DND-41 (cell line): ENCODE data around the gene COL23A1.

Source experiments
- ATAC-seq: fragments of 200-7000 bp; cut with Tn5 transposase; 3 replicates; pipeline ENCODE4 v1.9.1; 2021; ENCODE audit warnings: low read depth; ENCODE audit not compliant: insufficient read depth
- DNase-seq: peaks from one replicate; pipeline ENCODE4 v3.0.0-alpha.2; 2020
- H2AFZ ChIP-seq: 2 replicates; pipeline ENCODE4 v1.6.0; 2012; ENCODE audit warnings: low read depth, low read length
- H3K27ac ChIP-seq: 2 replicates; pipeline ENCODE4 v1.5.1; 2012; ENCODE audit warnings: low read length, inconsistent platforms
- H3K27me3 ChIP-seq: fragments of 200-600 bp; sonication (generic); 2 replicates; pipeline ENCODE4 v1.6.0; 2012; ENCODE audit warnings: low read length, mild to moderate bottlenecking, inconsistent platforms; ENCODE audit not compliant: insufficient read depth, poor library complexity
- H3K36me3 ChIP-seq: 2 replicates; pipeline ENCODE4 v1.5.1; 2012; ENCODE audit warnings: low read length, inconsistent platforms; ENCODE audit not compliant: insufficient read depth
- H3K4me1 ChIP-seq: 2 replicates; pipeline ENCODE4 v1.5.1; 2012; ENCODE audit warnings: mild to moderate bottlenecking, low read length; ENCODE audit not compliant: insufficient read depth
- H3K4me2 ChIP-seq: 2 replicates; pipeline ENCODE4 v1.6.0; 2012; ENCODE audit warnings: mild to moderate bottlenecking, moderate library complexity, low read length, inconsistent platforms; ENCODE audit not compliant: insufficient read depth
- H3K4me3 ChIP-seq, 2 experiments: fragments of 200-600 bp in 1 of 2; shearing (Covaris generic) in 1 of 2; 2 replicates each; pipeline ENCODE4 v1.5.1; 2012 to 2016; ENCODE audit warnings: inconsistent platforms in 2 of 2, low read length in 2 of 2, mild to moderate bottlenecking in 2 of 2, low read depth in 1 of 2, moderate library complexity in 1 of 2
- H3K79me2 ChIP-seq: 2 replicates; pipeline ENCODE4 v1.6.0; 2012; ENCODE audit warnings: low read length, inconsistent platforms; ENCODE audit not compliant: insufficient read depth
- H3K9ac ChIP-seq: 2 replicates; pipeline ENCODE4 v1.6.0; 2012; ENCODE audit warnings: low read depth, mild to moderate bottlenecking, inconsistent platforms, low read length, moderate library complexity
- H3K9me3 ChIP-seq: 2 replicates; pipeline ENCODE4 v1.5.1; 2012; ENCODE audit warnings: low read length, moderate library complexity, mild to moderate bottlenecking, inconsistent platforms; ENCODE audit not compliant: insufficient read depth, severe bottlenecking
- H4K20me1 ChIP-seq: 2 replicates; pipeline ENCODE4 v1.6.0; 2012; ENCODE audit warnings: low read length; ENCODE audit not compliant: insufficient read depth
- EZH2 ChIP-seq: IDR thresholded peaks from 3 replicates; pipeline ENCODE4 v1.6.1; 2012; ENCODE audit warnings: borderline replicate concordance, low read depth, mild to moderate bottlenecking, moderate library complexity, low read length, inconsistent platforms; ENCODE audit not compliant: severe bottlenecking
- TF ChIP-seq, protein P1 (sequence below): IDR thresholded peaks from 2 replicates; pipeline ENCODE4 v1.5.1; 2012; ENCODE audit warnings: borderline replicate concordance, low read length, moderate library complexity, mild to moderate bottlenecking; ENCODE audit not compliant: poor library complexity, severe bottlenecking; ENCODE audit errors: extremely low read depth

The COL23A1 gene

DNA sequence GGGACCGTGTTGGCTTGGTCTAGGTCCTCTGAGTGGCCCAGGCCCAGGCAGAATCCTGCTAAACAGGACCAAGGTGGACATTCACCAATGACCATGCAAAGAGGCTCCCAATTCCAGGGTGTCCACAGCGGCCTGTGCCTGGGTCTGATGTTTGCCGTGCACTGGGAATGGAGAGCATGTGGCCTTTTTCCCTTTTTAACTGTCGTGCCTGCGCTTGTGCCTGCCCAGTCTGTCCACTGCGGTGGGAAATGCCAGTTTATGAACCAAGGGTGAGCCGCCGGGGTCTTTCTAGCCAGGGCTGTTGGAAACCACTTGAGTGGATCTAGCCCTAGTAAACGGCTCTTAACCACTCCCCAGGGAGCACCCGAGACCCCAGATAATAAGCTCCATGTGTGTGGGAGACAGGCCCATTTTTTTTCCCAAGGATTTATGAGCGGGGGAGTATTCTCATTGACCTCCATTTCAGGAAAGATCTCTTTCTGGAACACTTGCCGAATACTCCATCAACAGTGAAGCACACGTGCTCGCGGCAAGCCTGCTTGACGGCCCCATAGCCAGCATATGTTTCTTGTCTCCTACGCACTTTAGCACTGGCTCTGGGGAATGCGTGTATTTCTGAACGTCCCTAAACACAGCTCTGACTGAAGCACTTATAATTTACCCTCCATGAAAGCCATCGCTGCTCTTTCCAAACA, 264.4 kb downstream of the COL23A1 start:
- Histone ChIP-seq H3K27ac (no peak overlapping the region), H3K27me3 (no peaks in the 10 kb centered on the region), H3K4me2 (no peak overlapping the region), H3K9me3 (no peaks in the 10 kb centered on the region), H3K4me1 (peaks cover 4% of the 10 kb centered on the region; the same call in 1 of the 2 replicates), H4K20me1 (no peaks in the 10 kb centered on the region), H3K4me3 (no peak overlapping the region), H2AFZ (no peak overlapping the region), H3K36me3 (no peaks in the 10 kb centered on the region), H3K9ac (no peak overlapping the region), H3K79me2 (no peaks in the 10 kb centered on the region)
- no peak for TF ChIP-seq EZH2
- TF ChIP-seq, protein P1, sequence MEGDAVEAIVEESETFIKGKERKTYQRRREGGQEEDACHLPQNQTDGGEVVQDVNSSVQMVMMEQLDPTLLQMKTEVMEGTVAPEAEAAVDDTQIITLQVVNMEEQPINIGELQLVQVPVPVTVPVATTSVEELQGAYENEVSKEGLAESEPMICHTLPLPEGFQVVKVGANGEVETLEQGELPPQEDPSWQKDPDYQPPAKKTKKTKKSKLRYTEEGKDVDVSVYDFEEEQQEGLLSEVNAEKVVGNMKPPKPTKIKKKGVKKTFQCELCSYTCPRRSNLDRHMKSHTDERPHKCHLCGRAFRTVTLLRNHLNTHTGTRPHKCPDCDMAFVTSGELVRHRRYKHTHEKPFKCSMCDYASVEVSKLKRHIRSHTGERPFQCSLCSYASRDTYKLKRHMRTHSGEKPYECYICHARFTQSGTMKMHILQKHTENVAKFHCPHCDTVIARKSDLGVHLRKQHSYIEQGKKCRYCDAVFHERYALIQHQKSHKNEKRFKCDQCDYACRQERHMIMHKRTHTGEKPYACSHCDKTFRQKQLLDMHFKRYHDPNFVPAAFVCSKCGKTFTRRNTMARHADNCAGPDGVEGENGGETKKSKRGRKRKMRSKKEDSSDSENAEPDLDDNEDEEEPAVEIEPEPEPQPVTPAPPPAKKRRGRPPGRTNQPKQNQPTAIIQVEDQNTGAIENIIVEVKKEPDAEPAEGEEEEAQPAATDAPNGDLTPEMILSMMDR = no peak
- no peak for DNase-seq
- no peak for ATAC-seq

DNA sequence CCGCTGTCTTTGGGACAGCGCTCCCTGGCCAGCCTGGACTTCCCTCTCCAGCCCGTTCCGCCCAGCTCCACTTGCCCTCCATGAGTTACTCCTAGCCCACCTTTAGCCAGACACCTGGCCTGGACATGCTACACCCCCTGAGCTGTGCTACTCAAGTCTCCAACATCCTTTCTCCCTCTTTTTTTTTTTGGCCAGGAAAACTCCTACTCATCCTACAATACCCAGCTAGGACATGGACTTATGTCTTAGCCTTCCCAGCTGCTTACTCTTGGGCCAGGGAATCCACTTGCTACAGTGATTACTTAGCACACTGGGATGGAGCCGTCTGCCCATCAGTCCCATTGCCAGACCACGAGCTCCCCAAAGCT, 264.9 kb downstream of the COL23A1 start:
- Histone ChIP-seq H3K4me1 (no peaks in the 10 kb centered on the region), H3K4me3 (no peak overlapping the region), H3K9ac (no peak overlapping the region), H3K36me3 (no peaks in the 10 kb centered on the region), H3K4me2 (no peak overlapping the region), H3K79me2 (no peaks in the 10 kb centered on the region), H3K27ac (no peak overlapping the region), H4K20me1 (no peaks in the 10 kb centered on the region), H2AFZ (no peak overlapping the region), H3K27me3 (no peaks in the 10 kb centered on the region), H3K9me3 (no peaks in the 10 kb centered on the region)
- DNase-seq (no peak), ATAC-seq (no peak)
- TF ChIP-seq EZH2 = no peak
- TF ChIP-seq, protein P1 = no peak

DNA sequence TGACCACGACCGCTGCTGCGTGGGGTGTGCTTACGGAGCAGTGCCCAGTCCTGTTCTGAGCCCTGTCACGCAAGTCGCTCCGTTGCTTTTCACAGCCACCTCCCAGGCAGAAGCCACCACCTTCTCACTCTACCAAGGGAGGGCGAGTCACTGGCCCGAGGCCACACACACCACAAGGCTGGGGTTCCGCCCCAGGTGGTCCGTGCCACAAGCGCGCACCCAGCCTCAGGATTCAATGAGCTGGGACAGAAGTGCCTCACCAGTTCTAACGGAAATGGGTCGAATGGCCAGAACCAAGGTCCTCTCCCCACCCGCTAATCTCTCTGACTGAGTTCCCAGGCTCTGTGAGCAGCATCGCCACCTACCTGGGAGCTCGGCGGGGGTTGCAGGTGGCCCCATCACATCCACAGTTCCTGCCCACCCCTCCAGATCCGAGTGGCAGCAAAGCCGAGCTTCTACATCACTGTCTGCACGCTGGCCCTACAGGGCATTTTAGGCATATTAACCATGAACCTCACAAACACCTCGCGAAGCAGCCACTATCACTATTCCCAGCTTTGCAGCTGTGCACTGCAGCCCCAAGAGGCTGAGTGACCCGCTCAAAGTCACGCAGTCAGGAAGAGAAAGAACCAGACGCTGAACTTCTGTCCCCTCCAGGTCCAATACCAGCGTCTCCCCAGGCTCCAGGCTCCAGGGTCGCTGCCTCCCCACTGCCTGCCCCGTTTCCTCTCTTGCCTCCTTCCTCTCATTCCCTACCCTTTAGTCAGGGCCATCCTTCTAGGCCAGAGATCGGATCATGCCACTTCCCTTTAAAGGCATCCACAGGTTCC, 265.5 kb downstream of the COL23A1 start:
- Histone ChIP-seq H3K27ac (no peak overlapping the region), H3K4me3 (no peak overlapping the region), H3K4me2 (no peak overlapping the region), H3K4me1 (no peaks in the 10 kb centered on the region), H3K79me2 (no peaks in the 10 kb centered on the region), H4K20me1 (no peaks in the 10 kb centered on the region), H3K9me3 (no peaks in the 10 kb centered on the region), H3K9ac (no peak overlapping the region), H3K36me3 (no peaks in the 10 kb centered on the region), H2AFZ (no peak overlapping the region), H3K27me3 (no peaks in the 10 kb centered on the region)
- TF ChIP-seq, protein P1 = no peak
- no peak for TF ChIP-seq EZH2
- ATAC-seq (no peak), DNase-seq (no peak)
